Ishikawa (cell line): ENCODE measurements around the gene YIF1A.
A peak's percentile ranks its signal among the peaks of the same experiment; 100 is the strongest.

ENCODE experiments used
- CEBPB ChIP-seq: IDR thresholded peaks from 2 replicates; pipeline ENCODE4 v1.6.1; 2012
- CREB1 ChIP-seq: IDR thresholded peaks from 2 replicates; pipeline ENCODE4 v1.6.1; 2012; ENCODE audit warnings: low read depth
- EGR1 ChIP-seq: IDR thresholded peaks from 2 replicates; pipeline ENCODE4 v1.6.1; 2012
- EP300 ChIP-seq: IDR thresholded peaks from 2 replicates; pipeline ENCODE4 v1.6.1; 2012; ENCODE audit warnings: borderline replicate concordance
- RAD21 ChIP-seq: IDR thresholded peaks from 2 replicates; pipeline ENCODE4 v1.6.1; 2012; ENCODE audit warnings: low read depth
- REST ChIP-seq: IDR thresholded peaks from 2 replicates; pipeline ENCODE4 v1.6.1; 2012; ENCODE audit warnings: low read depth, mild to moderate bottlenecking
- TAF1 ChIP-seq: IDR thresholded peaks from 2 replicates; pipeline ENCODE4 v1.6.1; 2012; ENCODE audit warnings: low read depth, mild to moderate bottlenecking
- YY1 ChIP-seq: IDR thresholded peaks from 2 replicates; pipeline ENCODE4 v1.6.1; 2012; ENCODE audit warnings: low read depth
- ZBTB7A ChIP-seq: IDR thresholded peaks from 2 replicates; pipeline ENCODE4 v1.6.1; 2012; ENCODE audit warnings: low read depth

- TF ChIP-seq ZBTB7A (peak; percentile 82), YY1 (no peak), CREB1 (no peak), EP300 (0 out of 2 replicates have a peak, but pooled peaks have one; percentile 13), CEBPB (no peak), REST (no peak), RAD21 (no peak), TAF1 (peak; percentile 34; the same call in 1 of the 2 replicates), EGR1 (no peak)
Observed at GRCh38 chr11:66267379-66268243, 21.3 kb downstream of the YIF1A start.
